ENCODE measurements around the gene TMED9.

The TMED9 gene

DNA sequence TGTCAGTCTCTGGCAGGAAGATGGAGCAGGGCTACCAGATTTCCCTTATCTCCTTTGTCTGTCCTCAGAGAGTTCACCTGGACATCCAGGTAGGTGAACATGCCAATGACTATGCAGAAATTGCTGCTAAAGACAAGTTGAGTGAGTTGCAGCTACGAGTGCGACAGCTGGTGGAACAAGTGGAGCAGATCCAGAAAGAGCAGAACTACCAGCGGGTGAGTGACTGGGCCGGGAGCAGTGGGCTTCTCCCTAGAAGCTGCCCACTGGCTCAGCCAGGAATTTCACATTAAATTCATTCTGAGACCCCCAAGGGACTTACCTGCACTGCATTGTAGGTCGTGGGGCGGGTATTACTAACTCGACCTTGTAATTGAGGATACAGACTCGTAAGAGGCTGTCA, 2.1 kb downstream of the TMED9 start:
- no peaks in the 10 kb centered on the region; the same call in 1 of the 2 replicates for H3K4me1 ChIP-seq
- peaks cover 36% of the 10 kb centered on the region for H3K36me3 ChIP-seq (replicated peaks)
- H3K9me3 ChIP-seq, result no peaks in the 10 kb centered on the region
- in situ Hi-C loops (cut with MboI; ENCODE audit: low sequenced_read_pairs), result no loop called here
- H3K4me3 ChIP-seq, result no peak overlapping the region
- DNase-seq (ENCODE audit: low spot score in 2 of 2), result no peak
- H3K27me3 ChIP-seq (ENCODE audit: low read depth), result peaks cover 10% of the 10 kb centered on the region

DNA sequence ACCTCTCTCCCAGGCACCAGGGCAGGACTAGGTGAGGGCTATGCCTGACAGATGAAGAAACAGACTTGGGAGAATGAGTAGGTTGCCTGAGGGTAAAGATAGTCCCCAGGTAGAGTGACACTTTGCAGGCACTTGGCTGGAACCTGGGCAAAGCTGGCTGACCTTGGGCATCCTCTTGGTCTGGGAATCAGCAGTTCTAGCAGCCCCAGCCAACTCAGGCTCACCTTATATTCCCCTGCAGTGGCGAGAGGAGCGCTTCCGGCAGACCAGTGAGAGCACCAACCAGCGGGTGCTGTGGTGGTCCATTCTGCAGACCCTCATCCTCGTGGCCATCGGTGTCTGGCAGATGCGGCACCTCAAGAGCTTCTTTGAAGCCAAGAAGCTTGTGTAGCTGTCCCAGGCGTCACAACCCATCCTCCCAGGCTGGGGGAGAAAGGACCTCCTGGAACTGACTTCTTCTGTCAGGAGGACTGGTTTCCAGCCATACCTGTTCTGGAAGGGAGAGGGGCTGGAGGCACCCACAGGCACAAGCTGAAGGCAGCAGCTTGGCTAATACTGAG, 3.1 kb downstream of the TMED9 start:
- in situ Hi-C loops (cut with MboI; ENCODE audit: low sequenced_read_pairs), result no loop called here
- H3K27me3 ChIP-seq (ENCODE audit: low read depth), result peaks cover 4% of the 10 kb centered on the region
- peaks cover 36% of the 10 kb centered on the region for H3K36me3 ChIP-seq (replicated peaks)
- no peaks in the 10 kb centered on the region for H3K9me3 ChIP-seq
- H3K4me3 ChIP-seq, result no peak overlapping the region
- no peak for DNase-seq (ENCODE audit: low spot score in 2 of 2)
- no peaks in the 10 kb centered on the region; the same call in 1 of the 2 replicates for H3K4me1 ChIP-seq

DNA sequence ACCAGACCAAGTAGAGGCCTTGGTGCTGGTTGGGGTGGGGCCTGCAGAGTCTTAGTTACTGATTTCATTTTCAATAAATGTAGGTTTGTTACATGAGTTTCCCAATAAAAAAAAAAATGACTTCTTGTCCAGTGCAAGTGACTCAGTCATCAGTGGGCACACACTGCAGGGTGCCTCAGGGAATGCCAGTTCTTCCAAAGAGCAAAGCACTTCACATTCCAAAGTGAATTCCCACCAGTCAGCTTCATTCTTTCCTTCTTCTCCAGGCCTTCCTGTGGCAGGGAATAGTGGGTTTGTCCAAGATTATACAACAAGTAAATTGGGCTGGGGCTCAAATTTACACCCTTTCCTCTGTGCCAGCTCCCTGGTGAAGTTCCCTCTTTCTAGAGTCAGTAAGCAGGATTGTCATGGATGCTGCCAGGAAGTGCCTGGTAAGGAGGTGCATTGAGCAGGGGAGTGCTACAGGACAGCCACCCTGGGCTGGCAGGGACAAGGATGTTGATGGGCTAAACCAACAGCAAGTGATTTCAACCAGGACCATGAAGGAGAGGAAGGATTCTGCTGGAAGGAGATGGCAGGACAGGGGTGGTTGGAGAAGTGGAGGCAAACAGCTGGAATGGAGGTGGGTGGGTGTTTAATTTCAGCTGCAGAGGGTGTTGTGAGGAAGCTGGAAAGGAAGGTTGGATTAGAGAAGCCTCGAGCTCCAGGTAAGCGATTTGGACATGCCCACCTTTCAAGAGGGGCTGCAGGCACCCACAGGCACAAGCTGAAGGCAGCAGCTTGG, 4.2 kb downstream of the TMED9 start:
- Histone ChIP-seq H3K4me3 (no peak overlapping the region), H3K9me3 (no peaks in the 10 kb centered on the region), H3K27me3 (ENCODE audit: low read depth) (no peaks in the 10 kb centered on the region), H3K4me1 (peaks cover 3% of the 10 kb centered on the region), H3K36me3 (replicated peaks) (peaks cover 36% of the 10 kb centered on the region)
- in situ Hi-C loops (cut with MboI; ENCODE audit: low sequenced_read_pairs), result no loop called here
- DNase-seq (ENCODE audit: low spot score in 2 of 2), result no peak

DNA sequence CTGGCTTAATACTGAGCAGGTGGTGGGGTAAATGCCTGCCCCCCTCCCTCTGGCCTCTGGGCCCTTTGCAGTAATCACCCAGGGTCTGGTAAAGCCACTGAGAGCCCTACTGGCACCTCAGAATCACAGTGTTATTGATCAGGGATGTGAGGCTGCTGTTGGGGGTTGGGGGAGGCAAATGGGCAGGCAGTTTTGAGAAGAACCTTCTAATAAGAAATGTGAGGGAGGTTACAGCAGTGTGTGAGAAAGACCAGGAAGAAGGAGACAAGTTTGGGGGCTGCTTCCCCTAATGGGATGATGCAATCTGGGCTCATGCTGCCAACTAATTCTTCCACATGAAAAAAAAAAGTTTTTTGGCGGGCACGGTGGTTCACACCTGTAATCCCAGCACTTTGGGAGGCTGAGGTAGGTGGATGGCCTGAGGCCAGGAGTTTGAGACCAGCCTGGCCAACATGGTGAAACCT, 4.8 kb downstream of the TMED9 start:
- in situ Hi-C loops (cut with MboI; ENCODE audit: low sequenced_read_pairs), result no loop called here
- no peak for DNase-seq (ENCODE audit: low spot score in 2 of 2)
- no peak overlapping the region for H3K4me3 ChIP-seq

DNA sequence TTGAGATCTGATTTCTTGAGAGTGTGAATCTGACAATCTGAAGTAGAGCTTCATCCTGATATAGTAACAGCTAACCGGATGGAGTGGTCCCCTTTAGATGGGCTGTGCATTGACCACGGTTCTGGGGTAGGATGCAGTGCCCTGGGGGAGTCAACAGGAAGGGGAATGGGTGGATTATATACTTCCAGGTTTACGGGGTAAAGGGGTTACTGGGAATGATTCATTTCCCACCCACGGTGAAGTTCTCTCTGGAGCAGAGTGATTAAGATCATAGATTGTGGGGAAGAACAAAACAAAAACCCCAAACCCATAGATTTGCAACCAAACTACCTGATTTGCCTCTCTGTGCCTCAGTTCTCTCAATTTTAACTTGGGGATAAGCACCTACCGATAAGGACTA, 6.5 kb downstream of the TMED9 start:
- Histone ChIP-seq H3K9me3 (no peaks in the 10 kb centered on the region), H3K4me3 (no peak overlapping the region), H3K36me3 (replicated peaks) (peaks cover 32% of the 10 kb centered on the region), H3K27me3 (ENCODE audit: low read depth) (no peaks in the 10 kb centered on the region), H3K4me1 (peaks cover 3% of the 10 kb centered on the region)
- no peak for DNase-seq (ENCODE audit: low spot score in 2 of 2)
- in situ Hi-C loops (cut with MboI; ENCODE audit: low sequenced_read_pairs), result no loop called here

More for the DNA sequence above, 4.8 kb downstream of the TMED9 start:
- H3K27me3 ChIP-seq (ENCODE audit: low read depth), result no peaks in the 10 kb centered on the region
- no peaks in the 10 kb centered on the region for H3K9me3 ChIP-seq
- H3K4me1 ChIP-seq, result peaks cover 3% of the 10 kb centered on the region
- H3K36me3 ChIP-seq (replicated peaks), result peaks cover 36% of the 10 kb centered on the region

DNA sequence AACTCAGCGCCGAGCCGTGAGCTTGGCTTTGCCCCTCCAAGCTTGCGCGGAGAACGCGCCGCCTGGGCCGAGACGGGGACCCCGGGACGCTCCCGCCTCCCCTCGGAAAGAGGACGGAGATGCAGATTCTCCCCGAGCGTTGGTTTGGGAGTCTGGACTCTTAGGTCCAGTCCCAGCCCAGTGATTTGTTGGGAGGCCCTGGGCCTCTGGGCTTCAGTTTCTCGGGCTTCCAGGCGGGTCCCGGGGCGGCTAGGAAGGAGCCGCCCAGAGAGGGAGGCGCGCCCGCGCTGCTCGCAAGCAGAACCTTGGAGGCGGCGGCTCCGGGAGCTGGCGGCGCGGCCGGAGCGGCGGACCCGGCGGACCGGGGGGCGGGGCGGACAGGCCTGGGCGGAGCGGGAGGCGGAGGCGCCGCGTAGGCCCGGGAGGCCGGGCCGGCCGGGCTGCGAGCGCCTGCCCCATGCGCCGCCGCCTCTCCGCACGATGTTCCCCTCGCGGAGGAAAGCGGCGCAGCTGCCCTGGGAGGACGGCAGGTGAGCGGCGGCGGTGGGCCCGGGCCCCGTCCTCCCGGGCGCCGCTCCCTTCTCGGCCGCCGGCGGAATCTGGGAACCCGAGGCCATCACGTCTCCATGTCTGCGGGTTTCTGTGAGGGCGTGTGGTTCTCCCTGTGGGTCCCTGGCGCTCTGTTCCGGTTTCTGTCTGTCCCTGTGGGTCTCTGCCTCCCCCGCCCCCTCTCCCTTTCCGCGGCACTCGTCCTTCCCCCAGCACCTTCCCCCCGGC, 7.9 kb downstream of the TMED9 start, which contains the start of gene B4GALT7:
Gene B4GALT7 (plus strand): TSS at position 402 of the 777 bp plus-strand sequence. CDS start 79 bp downstream, at position 481.
- in situ Hi-C loops (cut with MboI; ENCODE audit: low sequenced_read_pairs), result loop anchor here (10.0 kb wide), 2 partner anchors 465 to 565 kb away; no protein-coding TSS in a partner anchor
- peak; percentile 66 to 91 for DNase-seq (ENCODE audit: low spot score in 2 of 2)
- H3K4me1 ChIP-seq, result peaks cover 3% of the 10 kb centered on the region
- no peaks in the 10 kb centered on the region for H3K27me3 ChIP-seq (ENCODE audit: low read depth)
- peaks cover 18% of the 10 kb centered on the region for H3K36me3 ChIP-seq (replicated peaks)
- H3K9me3 ChIP-seq, result no peaks in the 10 kb centered on the region
- H3K4me3 ChIP-seq, result peak within 1 kb of the TSS; percentile 77

DNA sequence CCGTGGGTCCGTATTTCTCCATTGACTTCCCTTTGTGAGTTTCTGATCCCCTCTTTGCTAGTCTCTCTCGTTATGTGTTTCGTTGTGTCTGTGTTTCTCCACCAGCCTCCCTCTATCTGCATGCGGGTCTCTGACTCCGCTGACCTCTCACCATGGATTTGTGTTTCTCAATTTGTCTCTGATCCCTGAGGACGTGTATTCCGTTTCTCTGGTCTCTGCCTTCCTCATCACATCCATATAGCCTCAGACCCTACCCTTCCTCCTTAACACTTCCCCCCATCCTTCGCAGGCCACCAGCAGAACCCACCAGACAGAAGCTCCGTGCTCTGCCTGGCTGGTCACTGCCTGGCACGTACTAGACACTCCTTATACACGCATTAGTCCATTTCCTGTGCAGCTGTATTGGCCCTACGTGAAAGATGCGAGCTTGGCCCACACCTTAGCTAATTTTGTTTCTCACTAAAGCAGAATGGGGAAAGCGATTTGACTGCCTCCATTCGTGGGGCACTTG, 8.6 kb downstream of the TMED9 start:
- DNase-seq (ENCODE audit: low spot score in 2 of 2), result no peak
- in situ Hi-C loops (cut with MboI; ENCODE audit: low sequenced_read_pairs), result loop anchor here (10.0 kb wide), 2 partner anchors 464 to 564 kb away; no protein-coding TSS in a partner anchor
- no peaks in the 10 kb centered on the region for H3K27me3 ChIP-seq (ENCODE audit: low read depth)
- no peaks in the 10 kb centered on the region for H3K9me3 ChIP-seq
- H3K4me1 ChIP-seq, result peaks cover 3% of the 10 kb centered on the region
- H3K4me3 ChIP-seq, result peak overlapping the region; percentile 77
- peaks cover 12% of the 10 kb centered on the region for H3K36me3 ChIP-seq (replicated peaks)

DNA sequence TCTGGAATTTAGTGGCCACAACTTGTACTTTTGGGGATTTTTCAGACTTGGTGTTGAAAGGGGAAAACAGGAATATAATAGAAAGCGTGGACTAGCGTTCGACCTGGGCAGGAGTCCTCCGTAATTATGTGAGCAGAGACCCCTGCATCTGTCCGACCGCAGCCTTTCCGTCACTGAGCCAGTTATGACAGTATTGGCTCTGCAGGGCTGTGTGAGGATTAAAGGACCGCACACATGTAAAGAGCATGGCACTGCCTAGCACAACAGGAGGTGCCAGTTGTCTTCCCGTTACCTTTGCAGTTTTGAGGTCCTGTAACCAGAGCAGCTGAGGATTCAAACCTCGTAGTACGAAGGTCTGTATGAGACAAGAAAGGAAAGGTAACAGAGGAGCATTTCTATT, 9.1 kb downstream of the TMED9 start:
- no peak for DNase-seq (ENCODE audit: low spot score in 2 of 2)
- peaks cover 3% of the 10 kb centered on the region for H3K4me1 ChIP-seq
- H3K27me3 ChIP-seq (ENCODE audit: low read depth), result no peaks in the 10 kb centered on the region
- in situ Hi-C loops (cut with MboI; ENCODE audit: low sequenced_read_pairs), result loop anchor here (10.0 kb wide), 2 partner anchors 464 to 564 kb away; no protein-coding TSS in a partner anchor
- peaks cover 6% of the 10 kb centered on the region; the same call in 1 of the 2 replicates for H3K36me3 ChIP-seq (replicated peaks)
- H3K9me3 ChIP-seq, result no peaks in the 10 kb centered on the region
- H3K4me3 ChIP-seq, result peak overlapping the region; percentile 77

DNA sequence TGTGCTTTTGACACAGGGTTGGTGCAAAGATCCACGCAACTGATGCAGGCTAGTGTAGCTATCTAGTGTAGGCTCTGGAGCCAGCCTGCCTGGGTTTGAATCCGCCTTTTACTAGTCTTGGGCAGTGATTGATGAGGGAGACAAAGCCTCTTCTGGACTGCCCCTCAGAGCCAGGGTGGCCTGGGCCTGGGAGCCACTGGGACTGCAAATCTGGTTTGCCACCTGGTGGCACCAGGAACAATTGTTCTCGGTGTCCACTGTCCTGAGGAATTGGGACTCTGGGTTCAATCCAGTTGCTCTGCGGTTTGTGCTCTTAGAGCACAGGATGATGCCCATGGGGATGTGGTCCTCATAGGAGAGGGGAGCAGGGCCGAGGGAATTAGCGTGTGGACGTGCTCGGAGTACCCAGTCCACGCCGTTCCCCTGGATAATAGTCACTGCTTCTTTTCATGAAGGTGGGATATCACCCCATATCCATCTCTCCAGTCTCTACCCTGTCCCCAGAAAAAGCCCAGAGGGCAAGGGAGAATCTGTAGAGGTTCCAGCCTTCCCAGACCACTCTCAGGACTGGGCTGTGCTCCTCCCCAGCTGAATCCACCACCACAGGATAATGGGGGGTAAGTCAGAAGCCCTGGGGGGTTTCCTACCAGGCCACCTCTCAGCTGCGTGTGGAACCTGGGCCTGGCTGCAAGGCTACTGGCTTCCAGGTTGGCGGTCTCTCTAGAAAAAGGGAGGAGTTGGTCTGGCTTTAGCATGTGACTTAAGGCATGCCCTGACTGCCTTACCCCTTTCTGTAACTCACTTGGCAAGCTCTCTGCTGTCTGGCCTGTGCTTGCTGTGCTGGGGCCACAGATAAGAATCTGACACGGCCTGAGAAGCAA, 9.8 kb downstream of the TMED9 start:
- peaks cover 3% of the 10 kb centered on the region for H3K4me1 ChIP-seq
- H3K36me3 ChIP-seq (replicated peaks), result no peaks in the 10 kb centered on the region
- no peaks in the 10 kb centered on the region for H3K27me3 ChIP-seq (ENCODE audit: low read depth)
- H3K4me3 ChIP-seq, result no peak overlapping the region
- no peak for DNase-seq (ENCODE audit: low spot score in 2 of 2)
- in situ Hi-C loops (cut with MboI; ENCODE audit: low sequenced_read_pairs), result loop anchor here (10.0 kb wide), 2 partner anchors 463 to 563 kb away; no protein-coding TSS in a partner anchor
- no peaks in the 10 kb centered on the region for H3K9me3 ChIP-seq

DNA sequence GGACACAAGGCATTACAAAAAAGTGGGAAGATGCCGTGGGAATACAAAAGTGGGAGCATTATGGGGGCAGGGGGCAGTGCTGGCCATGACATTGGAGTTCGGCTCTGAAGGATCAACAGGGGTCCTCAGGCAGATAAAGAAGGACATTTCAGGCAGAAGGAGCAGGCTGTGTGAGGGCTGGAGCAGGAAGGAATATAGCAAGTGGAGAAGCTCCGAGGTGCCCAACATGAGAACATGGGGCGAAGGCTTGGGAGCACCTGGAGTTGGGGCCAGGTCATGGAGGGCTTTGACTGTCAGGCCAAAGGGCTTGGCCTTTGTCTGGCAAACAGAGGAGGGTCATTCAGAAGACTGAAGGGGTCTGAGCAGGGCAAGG, 10.4 kb downstream of the TMED9 start:
- in situ Hi-C loops (cut with MboI; ENCODE audit: low sequenced_read_pairs), result loop anchor here (10.0 kb wide), 2 partner anchors 462 to 562 kb away; no protein-coding TSS in a partner anchor
- H3K9me3 ChIP-seq, result no peaks in the 10 kb centered on the region
- H3K4me3 ChIP-seq, result no peak overlapping the region
- H3K36me3 ChIP-seq (replicated peaks), result no peaks in the 10 kb centered on the region
- H3K4me1 ChIP-seq, result peaks cover 3% of the 10 kb centered on the region
- DNase-seq (ENCODE audit: low spot score in 2 of 2), result no peak
- H3K27me3 ChIP-seq (ENCODE audit: low read depth), result no peaks in the 10 kb centered on the region

DNA sequence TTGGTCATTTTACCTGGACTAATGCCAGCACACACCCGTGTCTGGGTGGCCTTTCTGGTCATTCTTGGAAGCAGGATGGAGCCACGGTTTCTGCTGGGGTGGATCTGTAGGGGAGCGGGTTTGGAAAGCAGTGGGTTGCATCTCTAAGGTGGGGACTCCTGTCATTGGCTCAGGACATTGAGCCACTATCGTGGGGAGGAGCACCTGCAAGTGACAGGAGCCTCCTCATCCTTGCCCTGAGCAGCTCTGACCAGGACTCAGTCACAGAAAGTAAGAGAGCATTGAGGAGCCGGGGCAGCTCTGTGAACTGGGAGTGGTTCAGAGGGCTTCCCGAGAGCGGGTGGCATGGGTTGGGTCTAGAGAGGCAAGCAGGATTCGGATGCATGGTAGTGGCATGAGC, 11.6 kb downstream of the TMED9 start:
- no peaks in the 10 kb centered on the region for H3K27me3 ChIP-seq (ENCODE audit: low read depth)
- in situ Hi-C loops (cut with MboI; ENCODE audit: low sequenced_read_pairs), result loop anchor here (10.0 kb wide), 2 partner anchors 461 to 561 kb away; no protein-coding TSS in a partner anchor
- peaks cover 3% of the 10 kb centered on the region for H3K4me1 ChIP-seq

DNA sequence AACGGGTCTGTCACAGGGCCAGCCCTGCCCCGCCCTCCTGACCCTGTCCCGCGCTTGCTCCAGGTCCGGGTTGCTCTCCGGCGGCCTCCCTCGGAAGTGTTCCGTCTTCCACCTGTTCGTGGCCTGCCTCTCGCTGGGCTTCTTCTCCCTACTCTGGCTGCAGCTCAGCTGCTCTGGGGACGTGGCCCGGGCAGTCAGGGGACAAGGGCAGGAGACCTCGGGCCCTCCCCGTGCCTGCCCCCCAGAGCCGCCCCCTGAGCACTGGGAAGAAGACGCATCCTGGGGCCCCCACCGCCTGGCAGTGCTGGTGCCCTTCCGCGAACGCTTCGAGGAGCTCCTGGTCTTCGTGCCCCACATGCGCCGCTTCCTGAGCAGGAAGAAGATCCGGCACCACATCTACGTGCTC, 12.1 kb downstream of the TMED9 start:
- DNase-seq (ENCODE audit: low spot score in 2 of 2), result peak in 1 of 2 experiments; percentile 9
- in situ Hi-C loops (cut with MboI; ENCODE audit: low sequenced_read_pairs), result loop anchor here (10.0 kb wide), 2 partner anchors 461 to 561 kb away; no protein-coding TSS in a partner anchor
- no peaks in the 10 kb centered on the region for H3K27me3 ChIP-seq (ENCODE audit: low read depth)
- H3K36me3 ChIP-seq (replicated peaks), result no peaks in the 10 kb centered on the region
- H3K4me3 ChIP-seq, result no peak overlapping the region
- H3K4me1 ChIP-seq, result peaks cover 3% of the 10 kb centered on the region
- H3K9me3 ChIP-seq, result no peaks in the 10 kb centered on the region

More for the DNA sequence above, 11.6 kb downstream of the TMED9 start:
- no peak for DNase-seq (ENCODE audit: low spot score in 2 of 2)
- H3K9me3 ChIP-seq, result no peaks in the 10 kb centered on the region
- no peak overlapping the region for H3K4me3 ChIP-seq
- H3K36me3 ChIP-seq (replicated peaks), result no peaks in the 10 kb centered on the region
